C4-2B (cell line): ENCODE data around the gene RNF17.

ENCODE experiments used
- CTCF ChIP-seq: fragments of 450-650 bp; conservative IDR thresholded peaks from 2 replicates; pipeline ENCODE4 v1.5.1; 2017; ENCODE audit warnings: mild to moderate bottlenecking
- ZFX ChIP-seq: fragments of 450-650 bp; IDR thresholded peaks from 2 replicates; pipeline ENCODE4 v1.6.1; 2017

GRCh38 chr13:24802074-24802473, 38.1 kb downstream of the RNF17 start:
- TF ChIP-seq CTCF (no peak), ZFX (no peak)
